HG03139 (cell line): Measurements from ENCODE around the gene NR6A1.

ENCODE experiments used
- ATAC-seq: cut with Tn5 transposase; IDR thresholded peaks from one replicate; pipeline ENCODE4 v1.9.1; 2021; ENCODE audit not compliant: unreplicated experiment

The NR6A1 gene

GRCh38 chr9:124537926-124538325, 233.2 kb downstream of the NR6A1 start:
- ATAC-seq, result no peak

GRCh38 chr9:124535846-124536245, 235.3 kb downstream of the NR6A1 start:
- no peak for ATAC-seq

GRCh38 chr9:124532897-124533296, 238.2 kb downstream of the NR6A1 start:
- no peak for ATAC-seq

- ATAC-seq, result no peak
Measured at GRCh38 chr9:124531115-124531514, 240.0 kb downstream of the NR6A1 start.

GRCh38 chr9:124530246-124530645, 240.9 kb downstream of the NR6A1 start:
- no peak for ATAC-seq

GRCh38 chr9:124527781-124528180, 243.3 kb downstream of the NR6A1 start:
- no peak for ATAC-seq

GRCh38 chr9:124526174-124526573, 244.9 kb downstream of the NR6A1 start:
- no peak for ATAC-seq

- ATAC-seq, result no peak
Measured at GRCh38 chr9:124522121-124523098, 248.7 kb downstream of the NR6A1 start.

GRCh38 chr9:124521142-124521541, 250.0 kb downstream of the NR6A1 start:
- ATAC-seq, result no peak

GRCh38 chr9:124520206-124520596, 250.9 kb downstream of the NR6A1 start:
- no peak for ATAC-seq

- ATAC-seq, result no peak
Measured at GRCh38 chr9:124518116-124518515, 253.0 kb downstream of the NR6A1 start.

GRCh38 chr9:124517600-124517999, 253.5 kb downstream of the NR6A1 start:
- ATAC-seq, result no peak

- ATAC-seq, result no peak
Measured at GRCh38 chr9:124514874-124515273, 256.2 kb downstream of the NR6A1 start.

- no peak for ATAC-seq
Measured at GRCh38 chr9:124514125-124514524, 257.0 kb downstream of the NR6A1 start.

GRCh38 chr9:124513376-124513994, 257.6 kb downstream of the NR6A1 start:
- ATAC-seq, result no peak

GRCh38 chr9:124512806-124513204, 258.3 kb downstream of the NR6A1 start:
- no peak for ATAC-seq

GRCh38 chr9:124511891-124512805, 259.0 kb downstream of the NR6A1 start:
- no peak for ATAC-seq

GRCh38 chr9:124511426-124511840, 259.7 kb downstream of the NR6A1 start:
- ATAC-seq, result no peak

GRCh38 chr9:124510650-124511425, 260.3 kb downstream of the NR6A1 start:
- no peak for ATAC-seq

- ATAC-seq, result no peak
Measured at GRCh38 chr9:124507880-124508423, 263.2 kb downstream of the NR6A1 start.
